Neural progenitor cell (in vitro differentiated cells): ENCODE measurements around the gene SPTBN1. TPM values are rescaled to one million over a fixed set of nuclear protein-coding genes. Genes with fewer than 3 reads are reported as not detected.

ENCODE experiments used
- DNase-seq: peaks from one replicate; pipeline ENCODE4 v3.0.0-alpha.2; 2016; ENCODE audit warnings: low spot score
- H2AFZ ChIP-seq: fragments of 200-600 bp; sonication (generic); replicated peaks from 2 replicates; pipeline ENCODE4 v1.6.1; 2016; ENCODE audit warnings: antibody characterized with exemption
- H3F3A ChIP-seq: fragments of 200-600 bp; sonication (generic); 2 replicates; pipeline ENCODE4 v1.6.1; 2016; ENCODE audit warnings: antibody characterized with exemption, low read depth
- H3K27ac ChIP-seq: fragments of 200-600 bp; sonication (generic); 2 replicates; pipeline ENCODE4 v1.5.1; 2016; ENCODE audit warnings: mild to moderate bottlenecking
- H3K27me3 ChIP-seq: fragments of 200-600 bp; sonication (generic); 2 replicates; pipeline ENCODE4 v1.6.1; 2016; ENCODE audit warnings: mild to moderate bottlenecking, moderate library complexity
- H3K36me3 ChIP-seq: fragments of 200-600 bp; sonication (generic); 2 replicates; pipeline ENCODE4 v1.5.1; 2016
- H3K4me1 ChIP-seq: fragments of 200-600 bp; sonication (generic); 2 replicates; pipeline ENCODE4 v1.6.1; 2016; ENCODE audit warnings: mixed run types
- H3K4me2 ChIP-seq: fragments of 200-600 bp; sonication (generic); 2 replicates; pipeline ENCODE4 v1.6.1; 2016
- H3K4me3 ChIP-seq: fragments of 200-600 bp; sonication (generic); 2 replicates; pipeline ENCODE4 v1.5.1; 2016
- H3K79me2 ChIP-seq: fragments of 200-600 bp; sonication (generic); 2 replicates; pipeline ENCODE4 v1.6.1; 2016; ENCODE audit warnings: low read depth
- H3K9ac ChIP-seq: fragments of 200-600 bp; sonication (generic); 2 replicates; pipeline ENCODE4 v1.6.1; 2016
- H3K9me3 ChIP-seq: fragments of 200-600 bp; sonication (generic); 2 replicates; pipeline ENCODE4 v1.5.1; 2016; ENCODE audit warnings: low read depth
- H4K20me1 ChIP-seq: fragments of 200-600 bp; sonication (generic); 2 replicates; pipeline ENCODE4 v1.6.1; 2016; ENCODE audit warnings: low read depth
- H3K27ac Mint-ChIP-seq: 3 replicates; pipeline ENCODE4 v1.8.0; 2021; ENCODE audit warnings: mixed read lengths
- H3K27me3 Mint-ChIP-seq: 2 replicates; pipeline ENCODE4 v1.8.0; 2022; ENCODE audit warnings: low read depth, mild to moderate bottlenecking, inconsistent platforms, moderate library complexity, mixed read lengths; ENCODE audit not compliant: insufficient read depth
- H3K36me3 Mint-ChIP-seq: 3 replicates; pipeline ENCODE4 v1.8.0; 2021; ENCODE audit warnings: mixed read lengths
- H3K4me1 Mint-ChIP-seq: 3 replicates; pipeline ENCODE4 v1.8.0; 2021; ENCODE audit warnings: mixed read lengths
- H3K4me3 Mint-ChIP-seq: 3 replicates; pipeline ENCODE4 v1.8.0; 2021; ENCODE audit warnings: mild to moderate bottlenecking, moderate library complexity, mixed read lengths
- H3K9me3 Mint-ChIP-seq: 3 replicates; pipeline ENCODE4 v1.8.0; 2020; ENCODE audit warnings: mixed read lengths
- EZH2 ChIP-seq: fragments of 200-600 bp; sonication (generic); IDR thresholded peaks from 2 replicates; pipeline ENCODE4 v1.6.1; 2017; ENCODE audit warnings: antibody characterized with exemption, mild to moderate bottlenecking, moderate library complexity
- EZH2phosphoT487 ChIP-seq: fragments of 200-600 bp; sonication (generic); IDR thresholded peaks from 2 replicates; pipeline ENCODE4 v1.6.1; 2017; ENCODE audit warnings: antibody characterized with exemption
- total RNA-seq: library from RNA; depleted of rRNA; stranded (reverse); fragments of >200 nt; gene quantifications from 2 replicates; pipeline ENCODE4 v1.2.3, GENCODE V29; 2015; ENCODE audit warnings: low replicate concordance
- TF ChIP-seq, protein P1 (sequence below): fragments of 200-600 bp; sonication (generic); IDR thresholded peaks from 2 replicates; pipeline ENCODE4 v1.5.1; 2017; ENCODE audit warnings: antibody characterized with exemption, mild to moderate bottlenecking

The SPTBN1 gene
- total RNA-seq, 1 donor from 2014 or later, result 94.2 TPM

DNA sequence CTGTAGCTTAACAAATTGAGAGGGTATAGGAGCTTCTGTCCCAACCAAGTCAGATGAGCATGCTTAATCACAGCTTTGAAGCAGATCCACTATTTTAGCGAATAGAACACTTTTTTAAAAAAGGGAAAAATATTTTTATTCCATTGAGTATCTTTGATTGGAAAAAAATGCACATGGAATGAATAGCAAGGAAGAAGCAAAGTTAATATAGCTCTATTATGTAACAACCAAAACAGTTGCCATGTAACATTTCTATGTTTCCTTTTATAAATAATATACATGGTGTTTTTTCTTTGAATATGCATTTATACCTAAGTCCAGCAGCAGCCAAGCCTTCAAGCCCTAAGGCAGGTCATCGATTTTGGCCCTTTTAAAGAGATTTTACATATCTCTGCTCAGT is 21.4 kb upstream of the SPTBN1 start:
- H3K36me3 Mint-ChIP-seq, result no peaks in the 10 kb centered on the region
- TF ChIP-seq EZH2, result no peak
- H3K9me3 Mint-ChIP-seq, result peaks cover 3% of the 10 kb centered on the region

GRCh38 chr2:54435325-54436226 is 20.6 kb upstream of the SPTBN1 start:
- peaks cover 10% of the 10 kb centered on the region for H3K4me1 ChIP-seq
- no peak overlapping the region for H3K4me3 Mint-ChIP-seq
- TF ChIP-seq, protein P1, sequence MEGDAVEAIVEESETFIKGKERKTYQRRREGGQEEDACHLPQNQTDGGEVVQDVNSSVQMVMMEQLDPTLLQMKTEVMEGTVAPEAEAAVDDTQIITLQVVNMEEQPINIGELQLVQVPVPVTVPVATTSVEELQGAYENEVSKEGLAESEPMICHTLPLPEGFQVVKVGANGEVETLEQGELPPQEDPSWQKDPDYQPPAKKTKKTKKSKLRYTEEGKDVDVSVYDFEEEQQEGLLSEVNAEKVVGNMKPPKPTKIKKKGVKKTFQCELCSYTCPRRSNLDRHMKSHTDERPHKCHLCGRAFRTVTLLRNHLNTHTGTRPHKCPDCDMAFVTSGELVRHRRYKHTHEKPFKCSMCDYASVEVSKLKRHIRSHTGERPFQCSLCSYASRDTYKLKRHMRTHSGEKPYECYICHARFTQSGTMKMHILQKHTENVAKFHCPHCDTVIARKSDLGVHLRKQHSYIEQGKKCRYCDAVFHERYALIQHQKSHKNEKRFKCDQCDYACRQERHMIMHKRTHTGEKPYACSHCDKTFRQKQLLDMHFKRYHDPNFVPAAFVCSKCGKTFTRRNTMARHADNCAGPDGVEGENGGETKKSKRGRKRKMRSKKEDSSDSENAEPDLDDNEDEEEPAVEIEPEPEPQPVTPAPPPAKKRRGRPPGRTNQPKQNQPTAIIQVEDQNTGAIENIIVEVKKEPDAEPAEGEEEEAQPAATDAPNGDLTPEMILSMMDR, result no peak
- TF ChIP-seq EZH2phosphoT487 (no peak), EZH2 (no peak)
- no peaks in the 10 kb centered on the region for H3K79me2 ChIP-seq
- H3K27ac ChIP-seq, result no peak overlapping the region
- no peaks in the 10 kb centered on the region for H3K9me3 ChIP-seq
- H3K27me3 ChIP-seq, result no peaks in the 10 kb centered on the region
- no peak overlapping the region for H3K4me3 ChIP-seq
- H3K27me3 Mint-ChIP-seq, result peaks cover 2% of the 10 kb centered on the region
- H3K9me3 Mint-ChIP-seq, result no peaks in the 10 kb centered on the region
- no peak overlapping the region for H3K27ac Mint-ChIP-seq
- H3F3A ChIP-seq, result no peaks in the 10 kb centered on the region
- H4K20me1 ChIP-seq, result no peaks in the 10 kb centered on the region
- no peak overlapping the region for H2AFZ ChIP-seq
- no peak overlapping the region for H3K9ac ChIP-seq
- no peaks in the 10 kb centered on the region for H3K36me3 Mint-ChIP-seq
- H3K4me2 ChIP-seq, result no peak overlapping the region
- peaks cover 10% of the 10 kb centered on the region for H3K4me1 Mint-ChIP-seq
- no peaks in the 10 kb centered on the region for H3K36me3 ChIP-seq
- DNase-seq, result no peak

More for the DNA sequence above, 21.4 kb upstream of the SPTBN1 start:
- Histone ChIP-seq H3K79me2 (no peaks in the 10 kb centered on the region), H3K36me3 (no peaks in the 10 kb centered on the region), H3F3A (no peaks in the 10 kb centered on the region), H3K9me3 (no peaks in the 10 kb centered on the region), H4K20me1 (no peaks in the 10 kb centered on the region), H3K4me2 (no peak overlapping the region), H3K4me3 (no peak overlapping the region), H3K4me1 (peaks cover 10% of the 10 kb centered on the region), H3K27me3 (no peaks in the 10 kb centered on the region), H3K9ac (no peak overlapping the region), H3K27ac (no peak overlapping the region), H2AFZ (no peak overlapping the region)
- DNase-seq, result no peak
- Mint-ChIP-seq H3K27me3 (peaks cover 2% of the 10 kb centered on the region), H3K4me3 (no peak overlapping the region), H3K4me1 (peaks cover 13% of the 10 kb centered on the region), H3K27ac (no peak overlapping the region)

- H3K4me1 Mint-ChIP-seq, result peaks cover 2% of the 10 kb centered on the region
- no peak for DNase-seq
- H3K27me3 Mint-ChIP-seq, result peaks cover 2% of the 10 kb centered on the region
- Histone ChIP-seq H3K27me3 (no peaks in the 10 kb centered on the region), H3K9me3 (no peaks in the 10 kb centered on the region), H3K79me2 (no peaks in the 10 kb centered on the region), H3K36me3 (no peaks in the 10 kb centered on the region), H3K4me2 (no peak overlapping the region), H2AFZ (no peak overlapping the region), H3F3A (no peaks in the 10 kb centered on the region), H3K27ac (no peak overlapping the region), H3K9ac (no peak overlapping the region), H4K20me1 (no peaks in the 10 kb centered on the region), H3K4me1 (peaks cover 3% of the 10 kb centered on the region), H3K4me3 (no peak overlapping the region)
- TF ChIP-seq, protein P1, result no peak
- no peak for TF ChIP-seq EZH2phosphoT487
- TF ChIP-seq EZH2, result no peak
- H3K4me3 Mint-ChIP-seq, result no peak overlapping the region
- H3K27ac Mint-ChIP-seq, result no peak overlapping the region
- H3K36me3 Mint-ChIP-seq, result no peaks in the 10 kb centered on the region
- no peaks in the 10 kb centered on the region for H3K9me3 Mint-ChIP-seq
Measured at GRCh38 chr2:54437588-54437987, 18.5 kb upstream of the SPTBN1 start.

DNA sequence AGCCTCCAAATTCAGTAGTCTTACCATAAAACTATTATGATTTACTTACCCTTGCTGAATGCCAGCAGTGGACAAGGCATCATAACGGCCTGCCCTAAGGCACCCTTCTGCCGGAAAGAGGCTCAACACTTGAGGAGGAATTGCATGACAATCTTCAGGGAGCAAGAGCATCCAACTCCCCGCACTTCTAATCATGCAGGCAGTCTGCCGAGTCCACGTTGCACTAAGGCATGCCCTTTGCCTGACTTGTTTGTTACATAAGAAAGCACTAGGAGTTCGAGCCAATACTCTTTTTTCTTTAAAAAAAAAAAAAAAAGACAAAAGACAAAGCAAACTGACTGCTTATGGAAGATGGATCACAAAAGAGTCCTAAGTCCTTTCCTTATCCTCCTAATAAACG is 17.9 kb upstream of the SPTBN1 start:
- Histone ChIP-seq H3K36me3 (no peaks in the 10 kb centered on the region), H3K9me3 (no peaks in the 10 kb centered on the region), H3K79me2 (no peaks in the 10 kb centered on the region), H3K9ac (no peak overlapping the region), H2AFZ (no peak overlapping the region), H3K4me2 (no peak overlapping the region), H3F3A (no peaks in the 10 kb centered on the region), H3K4me3 (no peak overlapping the region), H3K4me1 (no peaks in the 10 kb centered on the region), H4K20me1 (no peaks in the 10 kb centered on the region), H3K27ac (no peak overlapping the region), H3K27me3 (no peaks in the 10 kb centered on the region)
- H3K27me3 Mint-ChIP-seq, result peaks cover 2% of the 10 kb centered on the region
- H3K27ac Mint-ChIP-seq, result no peak overlapping the region
- H3K9me3 Mint-ChIP-seq, result no peaks in the 10 kb centered on the region
- no peaks in the 10 kb centered on the region for H3K4me1 Mint-ChIP-seq
- TF ChIP-seq EZH2phosphoT487 (no peak), EZH2 (no peak)
- TF ChIP-seq, protein P1, result no peak
- no peak overlapping the region for H3K4me3 Mint-ChIP-seq
- DNase-seq, result no peak
- no peaks in the 10 kb centered on the region for H3K36me3 Mint-ChIP-seq
